Measurements from ENCODE around the gene FSTL4. TPM values are rescaled to one million over a fixed set of nuclear protein-coding genes. Genes with fewer than 3 reads are reported as not detected.

The FSTL4 gene
- 0.21 TPM for total RNA-seq (ENCODE audit: unreplicated experiment)
- long read RNA-seq, result 0 reads

GRCh38 chr5:133612249-133612860 is at the start of gene FSTL4:
Gene FSTL4, minus strand, starts transcription at chr5:133612541.
- peaks cover 22% of the 10 kb centered on the region for H3K27me3 Mint-ChIP-seq (ENCODE audit: unreplicated experiment)
- DNase-seq (ENCODE audit: low spot score), result peak; percentile 25
- TF ChIP-seq CTCF (IDR thresholded peaks at IDR 0.05; ENCODE audit: unreplicated experiment), result no peak
- no peaks in the 10 kb centered on the region for H3K9me3 Mint-ChIP-seq (ENCODE audit: unreplicated experiment)
- peaks cover 24% of the 10 kb centered on the region for H3K4me1 Mint-ChIP-seq (ENCODE audit: unreplicated experiment)
- peak within 1 kb of the TSS; percentile 81 for H3K4me3 Mint-ChIP-seq (ENCODE audit: unreplicated experiment)
- H3K27ac Mint-ChIP-seq (ENCODE audit: unreplicated experiment), result peak within 1 kb of the TSS; percentile 41
- no peaks in the 10 kb centered on the region for H3K36me3 Mint-ChIP-seq (ENCODE audit: low read depth, unreplicated experiment)

GRCh38 chr5:133661389-133661788 is 49.0 kb upstream of the FSTL4 start:
- TF ChIP-seq CTCF (IDR thresholded peaks at IDR 0.05; ENCODE audit: unreplicated experiment), result no peak
- no peaks in the 10 kb centered on the region for H3K9me3 Mint-ChIP-seq (ENCODE audit: unreplicated experiment)
- H3K4me3 Mint-ChIP-seq (ENCODE audit: unreplicated experiment), result no peak overlapping the region
- no peak overlapping the region for H3K27ac Mint-ChIP-seq (ENCODE audit: unreplicated experiment)
- no peaks in the 10 kb centered on the region for H3K4me1 Mint-ChIP-seq (ENCODE audit: unreplicated experiment)
- no peak for DNase-seq (ENCODE audit: low spot score)
- no peaks in the 10 kb centered on the region for H3K36me3 Mint-ChIP-seq (ENCODE audit: low read depth, unreplicated experiment)
- H3K27me3 Mint-ChIP-seq (ENCODE audit: unreplicated experiment), result no peaks in the 10 kb centered on the region

- H3K9me3 Mint-ChIP-seq (ENCODE audit: unreplicated experiment), result no peaks in the 10 kb centered on the region
- H3K27me3 Mint-ChIP-seq (ENCODE audit: unreplicated experiment), result no peaks in the 10 kb centered on the region
- no peak for TF ChIP-seq CTCF (IDR thresholded peaks at IDR 0.05; ENCODE audit: unreplicated experiment)
- H3K4me1 Mint-ChIP-seq (ENCODE audit: unreplicated experiment), result no peaks in the 10 kb centered on the region
- no peak overlapping the region for H3K27ac Mint-ChIP-seq (ENCODE audit: unreplicated experiment)
- no peak for DNase-seq (ENCODE audit: low spot score)
- no peaks in the 10 kb centered on the region for H3K36me3 Mint-ChIP-seq (ENCODE audit: low read depth, unreplicated experiment)
- H3K4me3 Mint-ChIP-seq (ENCODE audit: unreplicated experiment), result no peak overlapping the region
These were observed 46.0 kb upstream of the FSTL4 start for GRCh38 chr5:133658327-133658726.

- Mint-ChIP-seq H3K4me1 (ENCODE audit: unreplicated experiment) (no peaks in the 10 kb centered on the region), H3K9me3 (ENCODE audit: unreplicated experiment) (no peaks in the 10 kb centered on the region), H3K27me3 (ENCODE audit: unreplicated experiment) (no peaks in the 10 kb centered on the region), H3K36me3 (ENCODE audit: low read depth, unreplicated experiment) (no peaks in the 10 kb centered on the region), H3K27ac (ENCODE audit: unreplicated experiment) (no peak overlapping the region), H3K4me3 (ENCODE audit: unreplicated experiment) (no peak overlapping the region)
- DNase-seq (ENCODE audit: low spot score), result no peak
- TF ChIP-seq CTCF (IDR thresholded peaks at IDR 0.05; ENCODE audit: unreplicated experiment), result no peak
These were observed 44.7 kb upstream of the FSTL4 start for GRCh38 chr5:133657036-133657435.

GRCh38 chr5:133655966-133656365 is 43.6 kb upstream of the FSTL4 start:
- no peak for TF ChIP-seq CTCF (IDR thresholded peaks at IDR 0.05; ENCODE audit: unreplicated experiment)
- DNase-seq (ENCODE audit: low spot score), result no peak
- no peak overlapping the region for H3K27ac Mint-ChIP-seq (ENCODE audit: unreplicated experiment)
- H3K27me3 Mint-ChIP-seq (ENCODE audit: unreplicated experiment), result no peaks in the 10 kb centered on the region
- H3K4me1 Mint-ChIP-seq (ENCODE audit: unreplicated experiment), result no peaks in the 10 kb centered on the region
- H3K4me3 Mint-ChIP-seq (ENCODE audit: unreplicated experiment), result no peak overlapping the region
- no peaks in the 10 kb centered on the region for H3K36me3 Mint-ChIP-seq (ENCODE audit: low read depth, unreplicated experiment)
- no peaks in the 10 kb centered on the region for H3K9me3 Mint-ChIP-seq (ENCODE audit: unreplicated experiment)
